HG02870 (cell line): ENCODE measurements around the gene C11orf24.

Source experiments
- ATAC-seq: cut with Tn5 transposase; IDR thresholded peaks from one replicate; pipeline ENCODE4 v1.9.1; 2021; ENCODE audit warnings: mild to moderate bottlenecking, moderate library complexity; ENCODE audit not compliant: unreplicated experiment

Gene C11orf24

DNA sequence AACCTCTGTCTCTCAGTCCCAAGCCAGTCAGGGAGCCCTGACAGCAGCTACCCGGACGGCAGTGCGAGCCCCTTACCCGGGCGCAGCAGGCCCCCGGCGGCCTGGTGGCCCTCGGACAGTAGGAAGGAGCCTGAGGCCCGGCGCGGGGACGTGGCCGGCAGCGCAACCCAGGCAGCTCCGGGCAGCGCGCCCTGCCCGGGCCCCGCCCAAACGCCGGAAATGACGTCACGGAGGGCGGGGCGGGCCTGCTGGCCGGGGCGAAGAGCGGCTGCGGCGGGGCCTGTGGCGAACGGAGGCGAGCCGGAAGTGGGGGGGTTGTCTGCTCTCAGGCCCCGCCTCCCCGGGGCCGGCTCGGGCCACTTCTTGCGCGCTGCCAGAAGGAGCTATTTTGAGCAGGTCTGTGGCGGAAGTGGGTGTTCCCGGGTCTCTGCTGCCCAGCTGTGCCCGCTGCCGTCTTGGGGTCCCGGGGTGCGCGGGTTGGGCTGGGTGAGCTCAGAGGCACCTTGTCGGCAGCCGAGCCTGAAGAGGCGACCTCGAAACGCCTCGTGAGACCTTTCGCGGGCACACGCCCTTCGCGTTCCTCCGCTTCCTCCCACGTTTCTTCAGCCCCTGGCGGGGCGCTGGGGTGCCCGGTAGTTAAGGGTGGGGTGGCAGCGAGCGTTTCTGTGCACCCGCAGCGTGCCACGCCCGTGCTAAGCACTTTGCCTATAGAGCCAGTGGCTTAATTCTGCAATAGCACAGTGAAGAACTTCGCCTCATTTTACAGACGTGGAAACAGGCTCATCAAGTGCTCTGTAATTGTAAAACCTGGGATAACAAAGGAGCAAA, at the start of gene C11orf24:
Gene C11orf24 (minus strand): TSS at position 193 of the 828 bp plus-strand sequence. CDS start 8,206 bp downstream, outside the sequence.
- peak; percentile 68 for ATAC-seq

GRCh38 chr11:68317147-68317785, 45.5 kb upstream of the C11orf24 start:
- no peak for ATAC-seq

DNA sequence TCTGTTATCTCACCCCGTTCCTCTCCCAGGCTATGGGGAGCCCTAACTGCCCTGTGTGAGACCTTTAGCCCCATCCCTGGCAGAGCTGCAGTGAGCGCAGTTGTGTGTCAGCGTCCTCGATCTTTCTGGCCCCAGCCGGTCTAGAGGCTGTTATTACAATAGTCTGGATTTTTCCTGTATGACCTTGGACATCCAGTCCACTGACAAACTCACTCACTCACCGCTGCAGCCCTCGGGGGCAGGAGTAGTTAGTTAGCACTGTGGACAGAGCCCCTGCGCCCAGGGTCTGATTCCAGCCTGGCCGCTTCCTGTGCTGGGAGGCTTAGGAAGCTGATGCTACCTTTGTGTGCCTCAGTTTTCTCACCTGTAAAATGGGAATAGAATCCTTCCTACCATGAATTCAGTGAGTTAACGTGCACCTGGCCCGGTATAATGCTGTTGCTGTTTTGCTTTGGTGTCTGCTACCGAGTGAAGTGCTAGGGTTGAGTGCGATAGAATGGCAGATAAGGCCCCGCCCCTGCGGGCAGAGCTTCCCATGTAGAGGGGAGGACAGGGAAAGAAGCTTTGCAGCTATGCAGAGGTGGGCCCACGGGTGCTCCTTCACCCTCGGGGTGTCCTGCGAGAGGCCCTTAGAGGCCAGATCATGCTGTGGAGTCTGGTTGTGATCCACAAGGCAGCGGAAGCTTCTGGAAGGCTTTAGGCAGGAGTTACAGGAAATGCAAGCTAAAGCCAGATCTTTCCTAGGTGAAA, 43.6 kb upstream of the C11orf24 start:
- ATAC-seq: no peak

- no peak for ATAC-seq
Observed at GRCh38 chr11:68314203-68315170, 42.7 kb upstream of the C11orf24 start.

- no peak for ATAC-seq
Observed at GRCh38 chr11:68313574-68314202, 41.9 kb upstream of the C11orf24 start.

GRCh38 chr11:68312780-68313573, 41.2 kb upstream of the C11orf24 start:
- ATAC-seq: no peak

- ATAC-seq: no peak
Observed at GRCh38 chr11:68312117-68312779, 40.5 kb upstream of the C11orf24 start, which contains the start of gene LRP5. Gene LRP5 (plus strand): TSS chr11:68312591. CDS start chr11:68312715, 124 bp downstream.

GRCh38 chr11:68311160-68312116, 39.7 kb upstream of the C11orf24 start:
- no peak for ATAC-seq

DNA sequence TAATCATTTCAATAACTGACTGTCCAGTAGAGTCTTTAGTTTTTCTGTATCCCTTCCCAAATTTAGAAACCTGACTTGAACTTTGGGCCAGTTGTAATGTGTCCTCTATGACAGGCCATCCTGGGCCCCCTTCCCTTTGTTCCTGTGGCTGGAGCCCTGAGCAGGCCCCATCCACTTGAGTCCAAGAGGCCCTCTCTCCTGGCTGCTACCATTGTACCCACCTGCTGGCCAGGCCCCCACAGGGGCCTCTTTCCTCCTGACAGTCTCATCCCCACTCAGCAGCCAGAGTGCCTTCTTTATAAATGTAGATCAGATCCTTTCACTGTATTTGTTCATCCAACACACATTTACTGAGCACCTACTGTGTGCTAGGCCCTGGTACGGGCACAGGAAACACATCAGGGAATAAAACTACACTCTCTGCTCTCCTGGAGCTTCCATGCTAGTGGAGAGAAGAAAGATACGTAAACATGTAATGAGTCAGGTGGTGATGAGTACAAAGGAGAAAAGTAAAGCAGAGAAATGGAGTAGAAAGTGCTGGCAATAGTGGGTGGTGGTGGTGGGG, 37.9 kb upstream of the C11orf24 start:
- ATAC-seq: no peak

- no peak for ATAC-seq
Observed at GRCh38 chr11:68308068-68308467, 36.3 kb upstream of the C11orf24 start.

- ATAC-seq: no peak
Observed at GRCh38 chr11:68306636-68307035, 34.9 kb upstream of the C11orf24 start.

DNA sequence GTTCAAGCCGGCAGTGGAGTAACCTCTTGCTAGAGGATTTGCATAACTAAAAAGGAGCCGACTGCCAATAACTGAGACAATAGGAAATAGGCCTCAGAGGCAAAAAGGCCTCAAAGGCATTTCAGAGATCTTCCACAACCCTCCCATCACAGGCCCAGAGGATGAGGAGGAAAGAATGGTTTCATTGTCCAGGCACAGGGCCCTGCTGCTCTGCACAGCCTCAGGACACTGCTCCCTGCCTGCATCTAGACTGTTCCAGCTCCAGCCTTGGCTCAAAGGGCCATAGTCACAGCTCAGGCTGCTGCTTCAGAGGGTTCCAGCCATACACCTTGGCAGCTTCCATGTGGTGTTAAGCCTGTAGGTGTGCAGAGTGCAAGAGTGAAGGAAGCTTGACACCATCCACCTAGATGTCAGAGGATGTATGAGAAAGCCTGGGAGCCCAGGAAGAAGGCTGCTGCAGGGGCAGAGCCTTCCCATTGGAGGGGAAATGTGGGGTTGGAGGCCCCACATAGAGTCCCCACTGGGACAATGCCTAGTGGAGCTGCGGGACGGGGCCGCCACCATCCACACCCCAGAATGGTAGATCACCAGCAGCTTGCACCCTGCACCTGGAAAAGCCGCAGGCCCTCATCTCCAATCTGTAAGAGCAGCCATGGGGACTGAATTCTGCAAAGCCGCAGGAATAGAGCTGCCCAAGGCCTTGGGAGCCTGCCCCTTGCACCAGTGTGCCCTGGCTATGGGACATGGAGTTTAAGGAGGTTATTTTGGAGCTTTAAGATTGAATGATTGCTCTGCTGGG, 32.4 kb upstream of the C11orf24 start:
- ATAC-seq: no peak

DNA sequence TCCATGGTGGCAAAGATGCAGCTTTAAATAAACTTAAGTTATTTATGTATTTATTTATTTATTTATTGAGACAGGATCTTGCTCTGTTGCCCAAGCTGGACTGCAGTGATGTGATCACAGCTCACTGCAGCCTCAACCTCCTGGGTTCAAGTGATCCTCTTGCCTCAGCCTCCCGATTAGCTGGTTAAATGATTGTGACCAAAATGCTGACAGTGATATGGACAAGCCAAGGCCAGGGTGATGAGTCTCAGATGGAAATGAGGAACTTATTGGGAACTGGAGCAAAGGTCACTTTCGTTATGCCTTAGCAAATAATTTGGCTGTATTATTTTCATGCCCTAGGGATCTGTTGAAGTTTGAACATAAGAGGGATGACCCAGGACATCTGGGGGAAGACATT, 31.3 kb upstream of the C11orf24 start:
- ATAC-seq: no peak

DNA sequence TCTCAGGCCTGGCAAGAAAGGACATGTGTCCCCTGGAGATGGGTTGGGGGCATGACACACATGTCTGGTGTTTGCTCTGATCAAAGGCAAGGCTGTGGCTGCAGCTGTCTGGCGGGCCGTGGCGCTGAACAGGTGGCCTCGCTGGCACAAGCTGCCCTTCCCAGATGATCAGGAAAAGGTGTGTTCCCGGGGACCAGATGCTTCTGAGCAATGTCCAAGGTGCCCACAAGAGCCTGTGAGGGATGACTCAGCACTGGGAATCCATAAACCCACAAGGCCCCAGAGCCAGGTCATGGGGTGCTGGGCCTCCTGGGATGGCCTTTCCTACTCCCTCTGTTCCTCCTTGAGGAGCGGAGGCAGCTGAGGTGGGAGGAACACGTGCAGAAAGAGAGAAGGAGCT, 30.9 kb upstream of the C11orf24 start:
- no peak for ATAC-seq

DNA sequence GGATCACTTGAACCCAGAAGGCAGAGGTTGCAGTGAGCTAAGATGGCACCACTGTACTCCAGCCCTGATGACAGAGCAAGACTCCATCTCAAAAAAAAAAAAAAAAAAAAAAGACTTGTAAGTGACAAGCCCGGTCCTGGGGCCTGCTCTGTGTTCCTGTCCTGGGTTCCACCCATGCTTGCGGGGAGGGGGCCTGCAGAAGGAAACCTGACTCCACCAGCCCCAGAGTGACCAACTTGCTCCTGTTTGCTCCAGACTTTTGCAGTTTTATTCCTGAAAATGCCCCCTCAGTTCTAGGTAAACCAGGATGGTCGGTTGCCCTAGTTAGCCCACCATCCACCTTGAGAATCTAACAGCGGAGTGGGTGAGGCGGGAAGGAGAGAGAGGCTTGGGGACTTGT, 30.5 kb upstream of the C11orf24 start:
- ATAC-seq: no peak
